ENCODE data around the gene TMEM14B.

DNA sequence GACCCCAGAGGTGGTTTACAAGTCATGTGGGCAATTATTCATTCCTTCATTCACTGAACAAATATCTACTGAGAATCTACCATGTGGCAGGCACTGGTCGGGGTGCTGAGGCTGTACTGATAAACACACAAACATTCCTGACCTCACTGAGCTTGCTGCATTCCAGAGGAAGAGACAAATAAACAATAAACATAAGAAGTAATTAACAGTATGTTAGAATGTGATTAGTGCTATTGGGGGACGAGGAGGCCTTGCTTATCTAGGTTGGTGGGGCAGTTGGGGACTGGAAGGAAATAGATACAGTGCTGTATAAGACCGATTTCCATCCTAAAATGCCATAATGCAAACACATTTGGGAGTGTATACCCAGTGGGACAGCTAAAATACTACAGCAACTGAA, 46.6 kb downstream of the TMEM14B start:
- TF ChIP-seq CTCF (IDR thresholded peaks at IDR 0.05) (no peak), POLR2A (IDR thresholded peaks at IDR 0.05; ENCODE audit: low read depth) (no peak), POLR2AphosphoS5 (IDR thresholded peaks at IDR 0.05) (no peak)

Data from esophagus muscularis mucosa (tissue), 3 donors.